Activated naive CD4-positive, alpha-beta T cell (primary cell): ENCODE measurements around the gene KIAA0930.
"Not testable (repeated sequence)": the region's sequence is repeated elsewhere in the genome, so short reads cannot be mapped to it uniquely, and the experiment has no call there.

Experiments used
- DNase-seq, 4 experiments: peaks; one replicate each; lab custom pipeline; 2025; lab: John Stamatoyannopoulos, UW

The KIAA0930 gene

DNA sequence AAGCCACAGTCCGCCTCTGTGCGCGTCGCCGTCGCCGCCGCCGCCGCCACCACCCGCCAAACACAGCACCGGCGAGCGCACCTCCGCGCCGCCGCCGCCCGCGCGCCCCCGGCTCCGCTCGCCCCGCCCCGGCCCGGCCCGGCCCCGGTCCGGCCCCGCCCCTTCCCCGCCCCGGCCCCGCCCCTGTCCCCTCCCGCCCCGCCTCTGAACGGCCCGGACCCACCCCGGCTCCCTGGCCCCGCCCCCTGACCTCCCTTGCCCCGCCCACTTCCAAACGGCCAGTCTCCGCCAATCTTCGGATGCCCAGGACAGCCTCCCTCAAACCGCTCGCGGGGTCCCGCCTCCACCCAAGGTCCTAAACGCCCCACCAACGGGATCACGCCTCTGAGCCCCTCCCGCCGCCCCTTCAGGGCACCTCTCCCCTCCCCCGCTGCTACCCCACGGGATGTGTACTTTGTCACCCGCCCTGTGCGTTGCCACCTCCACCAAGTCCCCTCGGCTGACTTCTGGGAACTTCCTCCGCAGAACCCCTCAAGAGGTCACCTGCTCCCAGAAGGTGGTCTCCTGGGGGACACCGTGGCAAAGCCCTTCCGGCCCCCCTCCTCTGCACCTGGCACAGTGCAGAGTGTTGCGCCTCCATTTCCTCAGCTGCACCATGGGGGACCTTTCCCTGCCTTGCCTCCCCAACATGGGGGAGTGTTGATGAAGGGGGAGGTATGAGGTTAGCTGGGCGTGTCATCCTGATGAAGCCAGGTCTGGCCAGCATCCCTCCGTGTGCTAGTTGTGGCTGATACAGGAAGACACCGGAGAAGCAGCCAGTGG is at the start of gene KIAA0930:
Gene KIAA0930 (minus strand): TSS at position 85 of the 822 bp plus-strand sequence. CDS start 191 bp downstream, outside the sequence.
- DNase-seq: peak; percentile 49 to 77 (median 65)

DNA sequence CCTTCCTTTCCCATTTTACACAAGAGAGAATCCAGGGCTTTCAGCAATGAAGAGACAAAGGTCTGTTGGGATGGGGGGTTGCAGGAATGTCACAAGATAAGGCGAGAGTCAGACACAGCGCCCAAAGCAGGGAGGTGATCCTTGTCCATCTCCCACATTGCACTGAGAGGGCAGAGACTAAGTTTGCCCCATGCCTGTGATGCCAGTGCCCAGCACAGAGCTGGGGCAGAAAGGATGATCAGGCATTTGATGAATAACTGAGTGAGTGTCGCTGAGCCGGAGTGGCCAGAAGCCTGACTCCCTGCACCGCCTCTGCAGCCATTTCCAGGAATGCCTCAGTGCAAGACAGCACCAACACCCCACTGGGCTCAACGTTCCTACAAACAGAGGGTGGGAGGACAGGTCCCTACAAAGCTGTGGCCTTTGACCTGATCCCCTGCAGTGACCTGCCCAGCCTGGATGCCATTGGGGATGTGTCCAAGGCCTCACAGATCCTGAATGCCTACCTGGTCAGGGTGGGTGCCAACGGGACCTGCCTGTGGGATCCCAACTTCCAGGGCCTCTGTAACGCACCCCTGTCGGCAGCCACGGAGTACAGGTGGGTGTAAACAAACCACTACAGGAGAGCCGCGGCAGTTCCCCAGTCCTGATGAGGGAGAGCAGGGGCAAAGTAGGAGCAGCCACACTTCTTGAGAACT is 46.3 kb upstream of the KIAA0930 start:
- no peak for DNase-seq

DNA sequence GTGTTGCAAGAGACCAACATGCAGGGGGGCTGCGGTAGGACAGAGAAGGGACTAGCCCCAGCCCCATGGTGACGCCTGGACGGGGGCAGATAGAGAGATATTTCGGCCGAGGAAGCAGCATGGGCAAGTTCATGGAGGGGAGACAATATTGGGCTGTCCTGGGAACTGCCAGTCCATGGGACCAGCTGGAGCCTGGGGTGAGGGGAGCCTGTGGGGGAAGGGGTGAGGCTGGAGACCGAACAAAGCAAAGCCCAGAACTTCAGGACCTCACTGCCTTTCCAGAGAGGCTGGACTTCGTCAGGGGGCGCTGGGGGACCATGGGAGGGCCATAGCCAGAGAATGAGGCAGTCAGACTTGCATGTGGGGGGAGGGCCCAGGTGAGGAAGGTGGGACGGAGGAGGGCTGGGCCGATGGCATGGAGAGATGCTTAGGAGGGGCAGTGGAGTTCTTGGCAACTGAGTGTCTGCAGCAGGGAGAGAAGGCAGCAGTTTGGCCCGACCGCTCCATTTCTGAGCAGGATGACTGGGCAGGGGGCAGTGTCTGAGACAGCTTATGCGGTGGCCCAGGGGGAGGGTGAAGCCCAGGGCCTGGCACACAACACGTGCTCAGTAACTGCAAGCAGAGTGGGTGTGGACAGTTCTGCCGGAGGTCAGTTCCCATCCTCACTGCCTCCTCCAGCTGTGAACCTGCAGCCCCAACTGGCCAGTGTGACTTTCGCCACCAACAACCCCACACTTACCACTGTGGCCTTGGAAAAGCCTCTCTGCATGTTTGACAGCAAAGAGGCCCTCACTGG is 44.8 kb upstream of the KIAA0930 start:
- no peak for DNase-seq

DNA sequence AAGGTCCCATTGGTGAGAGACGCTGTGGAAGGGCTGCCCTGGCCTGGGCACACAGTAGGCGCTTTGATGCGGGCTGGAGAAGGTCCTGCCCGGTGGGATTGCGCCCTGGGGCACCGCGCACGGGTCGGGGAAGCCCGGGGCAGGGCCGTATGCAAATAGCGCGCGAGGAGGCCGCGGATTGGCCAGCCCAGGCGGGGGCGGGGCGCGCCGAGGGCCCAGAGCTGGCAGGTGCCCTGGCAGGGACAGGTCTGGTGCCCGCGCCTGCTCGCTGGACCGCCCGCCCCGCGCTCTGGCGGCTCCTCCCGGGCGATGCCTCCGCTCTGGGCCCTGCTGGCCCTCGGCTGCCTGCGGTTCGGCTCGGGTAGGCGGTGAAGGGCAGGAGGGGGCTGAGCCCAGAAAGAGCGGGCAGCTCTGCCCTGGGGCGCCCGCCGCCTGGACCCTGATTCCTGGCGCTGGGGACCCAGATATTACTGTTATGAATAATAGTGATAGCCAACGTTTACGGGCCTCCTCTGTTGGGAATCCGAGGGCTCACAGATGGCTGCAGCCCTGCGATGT is 44.1 kb upstream of the KIAA0930 start, which contains the start of gene UPK3A:
Gene UPK3A (plus strand): TSS at position 245 of the 558 bp plus-strand sequence. CDS start 65 bp downstream, at position 310.
- DNase-seq: peak in 3 of 4 experiments; percentile 11 to 64 (median 25)

DNA sequence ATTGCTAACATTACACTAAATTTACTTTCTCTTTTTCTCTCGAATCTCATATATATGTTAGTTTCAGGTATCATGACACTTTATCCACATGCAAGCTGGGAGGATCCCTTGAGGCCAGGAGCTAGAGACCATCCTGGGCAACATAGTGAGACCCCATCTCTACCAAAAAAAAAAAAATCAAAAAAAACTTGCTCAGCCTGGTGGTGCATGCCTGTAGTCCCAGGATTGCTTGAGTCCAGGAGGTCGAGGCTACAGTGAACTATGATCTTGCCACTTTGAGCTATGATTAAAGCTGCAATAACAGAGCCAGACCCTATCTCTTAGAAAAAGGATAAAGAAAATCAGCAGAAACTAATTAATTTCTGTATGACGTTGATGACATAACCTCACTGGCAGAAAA is 40.3 kb upstream of the KIAA0930 start:
- no peak for DNase-seq

DNA sequence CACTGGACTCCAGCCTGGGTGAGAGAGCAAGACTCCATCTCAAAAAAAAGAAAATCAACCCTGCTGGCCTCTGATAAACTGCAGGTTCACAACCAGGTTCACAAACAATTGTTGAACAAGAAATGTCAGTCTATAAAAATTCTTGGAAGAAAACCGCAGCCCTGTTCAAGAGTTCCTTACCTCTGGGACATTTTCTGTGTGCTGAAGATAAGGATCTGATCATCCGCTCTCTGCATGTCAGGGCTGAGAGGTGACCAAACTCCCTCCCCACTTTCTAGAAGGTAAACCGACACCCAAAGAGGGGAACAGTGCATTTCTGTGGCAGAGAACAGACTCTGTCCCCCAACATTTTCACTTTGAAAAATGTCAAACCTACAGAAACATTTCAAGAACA is 39.9 kb upstream of the KIAA0930 start:
- DNase-seq: no peak

DNA sequence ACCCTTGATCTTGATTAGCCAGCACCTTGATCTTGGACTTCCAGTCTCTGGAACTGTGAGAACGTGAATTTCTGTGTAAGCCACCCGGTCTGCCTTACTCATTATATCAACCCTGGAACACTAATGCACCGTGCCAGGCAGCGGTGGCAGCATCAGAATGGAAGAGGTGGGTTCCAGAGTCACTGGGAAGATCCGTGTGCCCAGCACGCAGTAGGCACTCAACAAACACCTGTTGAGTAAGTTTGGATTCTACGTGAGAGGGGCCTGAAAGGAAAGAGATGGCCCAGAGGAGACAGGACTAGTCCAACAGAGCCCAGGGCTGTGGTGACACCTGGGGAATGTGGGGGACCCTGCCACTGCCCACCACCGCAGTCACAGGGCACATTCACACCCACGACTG is 37.4 kb upstream of the KIAA0930 start:
- no peak for DNase-seq

DNA sequence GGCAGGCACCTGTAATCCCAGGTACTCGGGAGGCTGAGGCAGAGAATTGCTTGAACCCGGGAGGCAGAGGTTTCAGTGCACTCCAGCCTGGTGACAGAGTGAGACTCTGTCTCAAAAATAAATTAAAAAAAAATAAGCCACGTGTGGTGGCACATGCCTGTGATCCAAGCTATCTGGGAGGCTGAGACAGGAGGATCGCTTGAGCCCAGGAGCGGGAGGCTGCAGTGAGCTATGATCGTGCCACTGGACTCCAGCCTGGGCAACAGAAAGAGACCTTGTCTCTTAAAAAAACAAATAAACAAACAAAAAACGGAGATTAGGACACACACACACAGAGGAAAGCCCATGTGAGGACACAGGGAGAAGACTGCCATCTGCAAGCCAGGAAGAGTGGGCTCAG is 37.0 kb upstream of the KIAA0930 start:
- DNase-seq: not testable (repeated sequence)

DNA sequence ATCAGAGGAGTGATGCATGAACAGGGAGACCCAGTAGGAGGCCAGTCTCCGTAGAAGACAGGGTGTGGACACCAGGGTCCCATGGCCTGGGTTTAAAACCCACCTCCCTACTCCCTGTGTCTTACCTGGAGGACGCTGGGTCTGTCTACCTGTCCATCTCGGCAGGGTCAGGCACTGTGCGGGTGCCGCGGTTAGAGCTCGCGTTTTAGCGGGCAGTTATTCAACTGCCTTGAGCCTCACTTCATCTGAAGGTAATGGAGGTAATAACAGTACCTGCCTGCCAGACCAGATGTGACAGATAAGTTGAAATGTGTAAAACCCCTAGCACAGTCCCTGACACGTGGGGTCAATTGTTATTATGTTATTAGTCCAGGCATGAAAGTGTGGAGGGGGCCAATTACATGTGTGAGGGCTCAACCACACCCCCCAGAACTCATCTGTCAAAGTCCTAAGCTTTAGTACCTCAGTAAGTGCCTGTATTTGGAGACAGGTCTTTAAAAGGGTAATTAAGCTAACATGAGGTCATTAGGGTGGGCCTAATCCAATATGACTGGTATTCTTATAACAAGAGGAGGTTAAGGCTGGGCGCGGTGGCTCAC is 35.9 kb upstream of the KIAA0930 start:
- DNase-seq: no peak

DNA sequence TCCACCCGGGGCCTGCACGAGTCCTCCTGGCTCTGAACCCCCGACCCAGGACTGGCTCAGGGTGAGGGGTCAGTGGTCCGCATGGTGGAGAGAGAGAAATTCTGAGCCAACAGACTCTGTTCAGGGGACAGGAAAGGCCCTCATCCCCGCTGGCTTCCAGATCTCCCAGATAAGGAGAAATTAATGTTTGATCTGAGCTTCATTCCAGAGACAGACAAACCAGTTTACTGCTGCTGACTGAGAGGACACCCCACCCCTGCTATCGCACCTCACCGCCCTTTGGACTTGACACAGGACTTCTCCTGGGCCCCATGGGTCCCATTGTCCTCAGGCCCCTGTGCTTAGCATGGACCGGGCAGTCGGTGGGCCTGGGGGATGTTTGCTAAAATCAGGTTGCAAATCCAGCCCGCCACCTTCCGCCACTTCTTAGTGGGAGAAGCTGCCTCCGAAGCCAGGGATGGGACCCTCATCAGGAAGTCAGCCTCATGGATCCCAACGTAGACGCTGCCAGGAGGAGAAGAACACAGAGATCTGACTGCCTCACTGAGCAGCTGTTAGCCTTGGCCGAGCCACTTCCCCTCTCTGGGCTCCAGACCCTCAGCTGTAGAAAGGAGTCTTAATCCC is 32.9 kb upstream of the KIAA0930 start:
- DNase-seq: no peak

DNA sequence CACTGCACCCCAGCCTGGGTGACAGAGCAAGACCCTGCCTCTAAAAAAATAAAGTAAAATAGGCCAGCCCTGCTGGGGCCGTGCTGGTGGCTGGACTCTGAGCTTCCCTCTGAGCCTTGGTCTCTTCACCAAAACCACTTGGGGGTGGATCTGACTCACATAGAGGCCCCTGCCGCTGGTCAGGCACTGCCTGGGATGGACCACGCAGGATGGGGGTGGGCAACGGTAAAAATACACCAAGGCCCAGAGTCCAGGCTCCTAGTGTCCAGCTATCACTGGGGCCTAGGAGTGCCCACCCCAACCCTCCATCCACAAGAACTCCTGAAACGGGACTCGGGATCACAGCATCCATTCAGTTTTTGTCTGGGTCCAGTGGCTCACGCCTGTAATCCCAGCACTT is 31.8 kb upstream of the KIAA0930 start:
- no peak for DNase-seq

DNA sequence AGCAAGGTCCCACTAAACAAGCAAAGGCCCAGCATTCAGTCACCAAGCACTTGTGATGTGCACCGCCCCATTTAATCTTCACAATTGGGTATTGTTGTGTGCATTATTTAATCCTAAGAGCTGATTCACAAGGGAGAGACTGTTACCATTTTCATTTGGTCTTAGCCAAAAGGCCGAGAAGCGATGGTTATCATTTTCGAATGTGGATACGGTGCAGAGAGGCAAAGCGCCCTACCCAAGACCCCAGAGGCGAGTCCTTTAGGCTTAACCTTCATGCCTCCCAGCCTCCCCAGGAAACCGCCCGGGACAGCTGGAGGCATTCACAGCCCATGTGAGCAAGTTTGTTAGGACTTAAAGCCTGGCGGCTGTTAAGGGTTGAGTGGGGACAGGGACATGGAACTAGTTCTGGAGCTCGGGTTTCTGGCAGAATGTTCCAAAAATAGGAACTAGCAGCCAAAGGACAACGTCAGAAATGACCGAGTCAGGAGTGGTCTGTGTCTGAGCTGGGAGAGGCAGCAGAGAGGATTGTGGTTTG is 31.0 kb upstream of the KIAA0930 start:
- DNase-seq: no peak

DNA sequence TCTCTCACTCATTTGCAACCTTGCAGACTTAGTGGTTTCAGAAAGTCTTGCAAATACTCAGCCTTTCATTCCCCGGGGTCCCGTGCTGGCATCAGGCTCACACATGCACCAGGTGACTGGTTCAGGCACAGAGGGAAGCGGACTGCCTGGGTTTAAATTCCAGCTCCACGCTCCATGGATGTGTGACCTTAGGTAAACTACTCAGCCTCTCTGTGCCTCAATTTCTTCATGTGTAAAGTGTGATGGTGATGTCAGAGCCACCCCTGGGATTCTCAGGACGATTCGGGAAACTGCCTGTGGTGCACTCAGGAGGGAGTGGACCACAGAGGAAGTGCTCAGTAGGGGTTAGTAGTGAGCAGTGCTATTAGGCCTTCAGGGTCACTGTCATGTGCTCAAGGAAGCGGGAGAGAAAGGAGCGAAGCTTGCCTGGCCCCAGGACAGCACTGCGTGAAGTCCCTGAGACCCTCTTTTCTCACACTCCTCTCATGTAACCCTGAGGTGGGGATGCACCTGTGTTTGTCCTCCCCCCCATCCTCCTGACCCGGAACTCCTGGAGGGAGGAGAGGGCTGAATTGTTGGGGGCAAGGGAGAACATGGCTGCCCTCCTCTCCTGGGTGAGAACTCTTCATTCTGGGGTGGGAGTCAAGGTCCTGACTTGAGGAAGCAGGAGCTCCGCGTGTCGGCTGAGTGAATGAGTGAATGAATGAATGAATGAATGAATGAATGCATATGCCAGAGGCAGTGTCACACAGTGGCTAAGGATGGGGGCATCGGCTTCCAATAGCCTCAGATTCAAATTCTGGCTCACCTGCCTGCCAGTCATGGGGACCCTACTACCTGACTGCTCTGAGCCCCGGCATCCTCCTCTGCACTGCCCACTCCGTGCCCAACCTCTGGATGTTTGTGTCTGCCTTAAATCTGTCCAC is 29.7 kb upstream of the KIAA0930 start:
- no peak for DNase-seq

DNA sequence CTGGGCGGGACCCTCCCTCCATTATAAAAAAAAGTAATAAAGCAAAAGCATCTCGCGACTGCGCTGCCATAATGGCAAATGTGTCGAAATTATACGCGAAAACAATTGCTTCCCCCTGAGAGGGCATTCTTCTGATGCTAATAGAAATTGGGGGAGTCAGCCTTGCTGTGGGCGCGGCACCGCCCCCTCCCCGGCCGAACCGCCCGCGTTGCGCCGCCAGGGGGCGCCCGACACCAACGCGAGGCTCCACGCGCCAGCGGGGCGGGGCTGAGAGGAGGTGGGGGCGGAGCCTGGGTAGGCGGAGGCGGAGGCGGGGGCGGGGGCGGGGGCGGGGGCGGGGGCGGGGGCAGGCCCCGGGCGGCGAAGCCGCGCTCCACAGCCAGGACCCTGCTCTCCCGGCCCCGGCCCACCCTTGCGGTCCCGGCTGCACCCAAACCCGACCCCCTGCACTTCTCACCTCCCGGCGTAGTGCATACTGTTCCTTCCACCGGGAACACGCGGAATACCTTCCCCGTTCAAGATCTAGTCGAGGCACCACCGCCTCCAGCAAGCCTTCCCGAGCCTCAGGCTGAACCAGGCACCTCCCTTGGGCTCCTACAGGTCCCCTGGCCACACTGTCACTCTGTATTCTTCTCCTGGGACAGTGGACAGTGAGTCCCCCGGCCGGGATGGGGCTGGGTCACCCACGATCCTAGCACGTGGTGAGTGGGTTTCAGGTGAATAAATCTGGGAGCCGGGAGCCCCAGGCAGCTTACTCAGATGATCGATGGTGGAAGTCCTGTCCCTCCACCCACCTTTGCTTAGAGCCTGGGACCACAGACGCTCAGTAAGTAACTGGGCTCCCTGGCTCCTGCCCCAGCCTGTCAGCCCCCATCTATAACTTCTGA is 28.5 kb upstream of the KIAA0930 start:
- peak; percentile 69 to 94 (median 85) for DNase-seq

DNA sequence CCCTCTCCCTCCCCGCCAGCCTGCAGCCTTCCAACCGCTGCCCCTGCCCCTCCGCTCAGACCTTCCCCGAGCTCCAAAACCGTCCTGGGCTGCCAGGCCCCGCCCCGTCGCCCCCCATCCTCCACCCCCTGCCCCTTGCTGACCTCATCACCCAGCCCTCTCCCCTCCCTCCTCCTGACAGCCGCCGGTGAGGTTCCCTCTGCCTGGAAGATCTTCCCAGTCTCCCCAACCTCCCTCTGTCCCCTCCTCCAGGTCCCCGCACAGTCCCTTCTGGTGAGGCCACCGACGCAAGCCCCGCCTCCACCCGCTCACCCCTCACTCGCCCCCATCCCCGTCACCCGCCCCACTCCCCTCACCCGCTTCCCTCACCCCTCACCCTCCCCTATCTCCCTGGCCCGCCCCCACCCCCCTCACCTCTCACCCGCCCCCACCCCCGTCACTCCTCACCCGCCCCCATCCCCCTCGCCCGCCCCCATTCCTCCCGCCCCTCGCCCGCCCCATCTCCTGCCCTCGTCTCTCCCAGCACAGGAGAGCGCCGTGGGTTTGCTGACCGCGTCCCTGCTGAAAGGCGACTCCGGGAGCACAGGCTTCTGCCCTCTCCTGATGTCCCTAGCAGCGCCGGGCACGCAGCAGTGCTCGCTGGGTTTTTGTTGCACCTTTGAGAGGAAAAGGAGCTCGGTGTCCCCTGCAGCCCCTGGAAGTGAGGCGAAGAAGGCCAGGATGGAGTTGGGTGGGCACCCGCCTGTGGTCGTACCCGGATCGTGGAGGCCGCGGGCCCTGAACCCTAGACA is 27.7 kb upstream of the KIAA0930 start:
- no peak for DNase-seq

DNA sequence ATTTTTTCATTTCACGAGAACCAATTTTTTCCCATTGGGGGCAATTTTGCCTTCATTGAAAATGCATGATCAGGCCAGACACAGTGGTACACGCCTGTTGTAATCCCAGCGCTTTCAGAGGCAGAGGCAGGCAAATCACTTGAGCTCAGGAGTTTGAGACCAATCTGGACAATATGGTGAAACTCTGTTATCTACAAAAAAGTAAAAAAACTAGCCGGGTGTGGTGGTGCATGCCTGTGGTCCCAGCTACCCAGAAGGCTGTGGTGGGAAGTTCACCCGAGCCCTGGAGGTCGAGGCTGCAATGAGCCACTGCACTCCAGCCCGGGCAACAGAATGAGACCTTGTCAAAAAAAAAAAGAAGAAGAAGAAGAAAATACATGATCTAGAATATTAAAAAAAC is 24.8 kb upstream of the KIAA0930 start:
- DNase-seq: no peak

DNA sequence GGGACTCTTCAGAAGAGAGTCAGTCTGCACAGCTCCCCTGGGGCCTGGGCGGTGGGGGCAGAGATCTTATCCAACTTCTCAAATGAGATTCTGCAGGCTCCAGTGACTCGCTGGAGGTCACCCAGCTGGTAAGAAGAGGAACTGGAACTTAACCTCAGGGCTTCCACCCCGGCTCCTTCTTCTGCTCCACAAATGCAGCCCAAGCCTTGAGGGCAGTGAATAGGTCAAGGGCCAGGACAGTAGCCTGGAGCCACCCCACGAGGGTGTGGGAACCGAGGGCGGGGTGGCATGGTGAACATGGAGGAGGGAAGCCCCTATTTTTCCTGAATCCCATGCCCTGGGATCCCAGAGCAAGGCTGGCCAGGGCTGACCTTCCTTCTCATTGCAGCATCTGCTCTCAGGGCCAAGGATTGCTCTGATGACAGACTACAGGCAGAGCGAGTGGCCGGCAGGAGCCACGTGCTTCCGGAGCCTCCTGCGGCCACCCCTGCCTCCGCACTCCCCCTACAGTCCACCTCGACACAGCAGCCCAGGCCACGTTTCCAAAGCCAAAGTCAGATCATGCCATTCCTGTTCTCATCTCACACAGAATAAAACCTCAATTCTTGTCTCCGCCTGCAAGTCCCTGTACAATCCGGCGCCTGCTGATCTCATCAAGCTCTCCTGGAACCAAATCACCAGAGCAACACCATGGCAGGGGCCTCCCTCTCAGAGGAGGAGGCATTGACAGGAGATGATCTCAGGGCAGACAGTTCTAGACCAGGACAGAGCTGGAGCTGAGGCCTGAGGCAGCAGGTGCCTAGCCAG is 23.0 kb upstream of the KIAA0930 start:
- no peak for DNase-seq
